Stimulated activated CD4-positive, alpha-beta T cell treated with anti-CD3 and anti-CD28 coated beads, Interleukin-4, amount 100 ng/mL, for 24 hours (primary cell): ENCODE measurements around the gene ATP8B1.

Source experiments
- DNase-seq: peaks from one replicate; pipeline ENCODE4 v3.0.0-alpha.2; 2020

ATP8B1 gene

GRCh38 chr18:57791192-57791591 lies 11.9 kb downstream of the ATP8B1 start:
- DNase-seq: no peak

- no peak for DNase-seq
Observed at GRCh38 chr18:57790316-57790715, 12.8 kb downstream of the ATP8B1 start.

DNA sequence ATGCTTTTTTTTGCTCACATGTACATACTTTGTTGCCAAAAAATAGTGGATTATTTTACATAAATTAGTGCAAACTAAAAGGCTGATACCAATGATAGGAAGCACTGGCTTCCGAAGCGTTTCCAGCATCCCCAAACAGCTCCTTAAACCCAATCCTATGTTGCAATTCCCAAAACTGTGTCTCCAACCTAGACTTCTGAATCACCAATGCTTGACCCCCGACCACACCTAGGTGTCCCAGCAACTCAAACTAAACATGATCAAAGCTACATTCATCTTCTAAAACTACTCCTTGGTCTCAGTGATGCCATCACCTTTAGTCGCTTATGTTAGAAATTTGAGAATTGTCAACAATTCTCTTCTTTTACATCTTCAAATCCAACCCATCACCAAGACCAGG lies 13.4 kb downstream of the ATP8B1 start:
- no peak for DNase-seq

DNA sequence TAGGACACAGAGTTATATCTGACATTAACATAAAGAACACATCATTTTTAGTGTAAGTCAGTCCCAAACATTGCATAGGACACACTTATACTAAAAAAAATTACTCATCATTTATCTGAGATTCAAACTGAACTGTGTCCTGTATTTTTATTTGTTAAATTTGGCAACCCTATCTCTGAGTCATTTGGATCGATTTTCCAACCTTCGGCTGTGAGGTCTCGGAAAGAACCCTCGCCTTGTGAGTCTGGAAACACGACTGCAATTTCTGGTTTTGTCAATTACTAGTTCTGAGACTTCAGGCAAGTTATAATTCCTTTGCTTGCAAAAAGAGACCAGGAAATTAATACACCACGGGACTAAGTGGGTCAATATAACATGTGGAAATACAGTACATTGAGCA lies 14.0 kb downstream of the ATP8B1 start:
- no peak for DNase-seq

- no peak for DNase-seq
Observed at GRCh38 chr18:57787068-57787685, 15.9 kb downstream of the ATP8B1 start.

DNA sequence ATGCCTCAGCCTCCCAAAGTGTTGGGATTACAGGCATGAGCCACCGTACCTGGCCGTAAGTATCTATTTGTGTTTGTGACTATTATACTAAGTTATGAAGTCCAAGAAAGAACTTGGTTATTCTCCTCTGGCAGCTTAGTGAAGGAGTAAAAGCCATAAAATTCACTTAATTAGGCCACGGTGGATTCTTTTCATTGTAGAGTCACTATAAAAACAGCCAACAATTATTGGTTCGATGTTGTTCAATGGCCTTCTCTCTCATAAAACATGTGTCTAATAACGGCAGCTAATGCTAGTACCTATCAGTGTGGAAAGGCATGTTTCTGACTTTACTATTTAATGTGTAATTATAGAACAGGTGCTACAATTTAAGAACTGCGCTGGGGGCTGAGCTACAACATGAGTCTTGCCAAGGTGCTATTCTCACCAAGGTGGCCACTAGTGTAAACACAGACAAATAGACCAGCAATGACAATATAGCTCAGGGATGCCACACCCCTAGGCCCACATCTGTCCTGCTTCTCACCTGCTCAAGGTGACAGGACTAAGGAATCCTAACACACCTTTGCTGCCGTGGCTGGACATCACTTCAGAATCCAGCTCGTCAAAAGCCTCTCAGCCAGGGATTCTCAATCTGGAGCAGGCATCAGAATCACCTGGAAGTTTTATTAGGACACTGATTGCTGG lies 17.2 kb downstream of the ATP8B1 start:
- DNase-seq: no peak

DNA sequence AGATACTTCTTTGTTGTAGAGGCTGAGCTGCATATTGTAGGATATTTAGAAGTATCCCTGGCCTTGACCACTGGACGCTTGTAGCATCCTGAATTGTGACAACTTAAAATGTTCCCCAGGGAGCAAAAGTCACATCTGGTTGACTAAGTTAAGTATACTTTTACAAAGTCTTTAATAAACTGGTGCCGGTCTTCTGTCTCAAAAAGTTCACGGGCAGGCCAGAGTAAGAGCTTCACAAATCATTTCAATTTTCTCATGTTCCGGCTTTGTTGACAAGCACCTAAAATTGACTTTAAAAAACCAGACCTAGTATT lies 18.4 kb downstream of the ATP8B1 start:
- no peak for DNase-seq

GRCh38 chr18:57784034-57784800 lies 18.9 kb downstream of the ATP8B1 start:
- no peak for DNase-seq

- no peak for DNase-seq
Observed at GRCh38 chr18:57782049-57782448, 21.1 kb downstream of the ATP8B1 start.

GRCh38 chr18:57780706-57781347 lies 22.3 kb downstream of the ATP8B1 start:
- no peak for DNase-seq

GRCh38 chr18:57780318-57780705 lies 22.8 kb downstream of the ATP8B1 start:
- no peak for DNase-seq

GRCh38 chr18:57776767-57777166 lies 26.3 kb downstream of the ATP8B1 start:
- no peak for DNase-seq

DNA sequence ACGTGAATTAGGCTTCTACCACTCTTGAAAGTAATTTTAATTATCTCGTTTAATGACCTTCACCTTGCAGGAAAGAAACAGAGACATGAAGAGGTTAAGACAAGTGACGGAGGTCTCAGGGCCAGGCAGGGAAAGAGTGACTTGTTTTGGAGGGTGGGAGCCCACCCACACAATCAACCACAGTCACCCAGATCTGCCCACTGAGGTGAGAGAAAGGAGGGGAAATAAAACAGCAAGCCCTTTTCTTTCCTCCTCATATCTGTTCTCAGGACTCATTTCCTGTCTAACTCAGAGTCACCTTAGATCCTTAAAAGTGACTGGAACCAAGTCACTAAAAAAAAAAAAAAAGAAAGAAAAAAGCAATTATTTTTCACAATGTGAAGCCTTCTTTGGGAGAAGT lies 26.8 kb downstream of the ATP8B1 start:
- DNase-seq: no peak

DNA sequence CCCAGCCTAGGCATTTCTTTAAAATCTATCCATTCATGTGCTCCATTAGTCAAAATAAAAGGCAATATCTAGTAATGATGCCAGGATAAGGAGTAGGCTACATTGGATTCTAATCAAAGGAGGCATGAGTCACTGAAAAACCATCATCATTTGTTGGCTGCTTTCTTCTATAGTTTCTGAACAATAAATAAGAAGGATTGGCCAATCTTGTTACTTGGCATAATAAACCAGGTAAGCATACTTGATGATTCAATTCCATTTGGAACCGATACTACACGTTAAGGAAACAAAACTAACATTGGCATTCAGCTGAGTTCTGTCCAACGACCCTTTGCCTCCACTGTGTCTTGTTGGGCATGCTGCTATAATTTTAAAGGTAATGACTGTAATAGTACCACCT lies 27.2 kb downstream of the ATP8B1 start:
- DNase-seq: no peak

GRCh38 chr18:57772387-57772799 lies 30.7 kb downstream of the ATP8B1 start:
- DNase-seq: no peak

- DNase-seq: no peak
Observed at GRCh38 chr18:57771626-57772025, 31.5 kb downstream of the ATP8B1 start.

DNA sequence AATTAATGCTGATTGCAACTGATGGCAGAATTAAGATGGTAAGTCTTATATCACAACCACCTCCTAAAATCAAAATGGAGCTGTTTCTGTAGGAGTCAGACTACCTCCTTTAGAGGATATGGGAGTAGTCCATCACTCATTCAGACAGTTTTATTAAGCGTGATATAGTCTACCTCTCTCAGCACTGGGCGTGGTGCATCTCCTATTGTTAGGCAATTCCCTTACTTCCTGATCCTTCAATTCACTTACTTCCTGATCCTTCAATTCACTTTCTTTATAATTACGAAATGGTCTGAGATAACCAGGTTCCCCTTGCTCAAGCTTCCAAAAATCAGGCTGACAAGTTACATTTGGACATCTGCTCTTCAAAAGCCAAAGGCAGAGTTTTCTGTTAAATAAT lies 31.9 kb downstream of the ATP8B1 start:
- no peak for DNase-seq

- no peak for DNase-seq
Observed at GRCh38 chr18:57768537-57769326, 34.4 kb downstream of the ATP8B1 start.

DNA sequence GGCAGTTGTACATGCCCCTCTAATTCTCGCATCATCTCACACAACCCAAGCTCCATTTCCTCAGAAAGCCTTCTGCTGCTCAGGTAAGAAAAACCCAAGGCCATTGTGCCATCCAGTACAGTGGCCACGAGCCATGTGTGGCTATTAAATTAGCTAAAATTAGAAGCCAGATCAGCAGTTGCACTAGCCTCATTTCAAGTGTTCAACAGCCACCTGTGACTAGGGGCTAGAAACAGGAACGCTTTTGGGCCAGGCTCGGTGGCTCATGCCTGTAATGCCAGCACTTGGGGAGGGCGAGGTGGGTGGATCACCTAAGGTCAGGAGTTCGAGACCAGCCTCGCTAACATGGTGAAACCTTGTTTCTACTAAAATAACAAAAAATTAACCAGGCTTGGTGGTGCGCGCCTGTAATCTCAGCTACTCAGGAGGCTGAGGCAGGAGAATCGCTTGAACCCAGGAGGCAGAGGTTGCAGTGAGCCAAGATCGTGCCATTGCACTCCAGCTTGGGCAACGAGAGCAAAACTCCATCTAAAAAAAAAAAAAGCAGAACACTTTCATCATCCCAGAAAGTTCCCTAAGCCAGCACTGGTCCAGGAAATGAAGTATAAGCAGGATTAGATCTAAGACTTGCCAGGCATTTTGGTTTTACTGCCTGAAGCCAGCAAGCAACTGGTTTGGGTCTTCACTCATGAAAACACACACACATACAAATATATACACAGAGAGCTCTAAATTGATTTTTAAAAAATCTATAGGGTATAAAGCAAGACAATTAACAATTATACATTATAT lies 35.7 kb downstream of the ATP8B1 start:
- DNase-seq: no peak

DNA sequence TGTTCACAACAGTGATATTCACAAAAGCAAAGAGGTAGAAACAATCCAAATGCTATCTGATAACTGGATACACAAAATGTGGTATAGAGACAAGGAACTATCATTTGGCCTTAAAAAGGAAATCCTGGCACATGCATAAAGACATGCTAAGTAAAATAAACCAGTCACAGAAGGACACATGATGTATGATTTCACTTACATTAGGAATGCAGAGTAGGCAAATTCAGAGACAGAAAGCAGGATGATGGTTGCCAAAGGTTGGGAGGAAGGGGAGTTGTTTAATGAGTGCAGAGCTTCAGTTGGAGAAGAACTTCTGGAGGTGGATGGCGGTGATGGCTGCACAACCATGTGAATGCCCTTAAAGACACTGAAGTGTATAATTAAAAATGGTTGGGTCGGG lies 38.1 kb downstream of the ATP8B1 start:
- no peak for DNase-seq

DNA sequence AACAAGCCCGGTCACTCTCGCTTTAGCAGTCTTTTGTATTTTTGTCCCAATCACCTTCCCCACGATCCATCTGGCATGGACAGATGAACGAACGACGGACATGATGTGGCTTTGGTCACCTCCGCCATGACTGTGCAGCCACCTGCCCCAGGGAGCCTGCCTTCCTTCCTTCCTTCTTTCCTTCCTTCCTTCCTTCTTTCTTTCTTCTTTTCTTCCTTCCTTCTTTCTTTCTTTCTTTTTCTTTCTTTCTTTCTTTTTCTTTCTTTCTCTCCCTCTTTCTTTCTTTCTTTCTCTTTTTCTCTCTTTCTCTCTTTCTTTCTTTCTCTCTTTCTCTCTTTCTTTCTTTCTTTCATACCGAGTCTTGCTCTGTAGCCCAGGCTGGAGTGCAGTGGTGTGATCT lies 39.0 kb downstream of the ATP8B1 start:
- no peak for DNase-seq

DNA sequence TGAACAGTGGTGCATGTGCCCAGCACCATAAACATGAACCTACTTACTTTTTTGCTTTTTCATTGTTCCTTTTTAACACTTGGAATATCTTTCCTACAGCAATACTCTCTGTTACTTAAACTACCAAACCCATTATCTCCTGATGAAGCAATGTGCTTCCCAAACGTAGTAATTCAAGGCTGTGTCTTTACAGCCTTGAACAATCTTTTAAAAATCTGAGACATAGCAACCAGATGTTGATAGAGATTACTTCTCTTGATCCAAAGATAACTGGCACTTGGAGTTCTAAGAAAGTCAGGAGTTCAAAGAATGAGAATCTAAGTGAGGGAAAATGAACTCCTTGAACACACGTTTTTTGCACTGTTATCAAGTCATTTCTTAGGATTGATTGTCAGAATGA lies 40.4 kb downstream of the ATP8B1 start:
- no peak for DNase-seq
